Coronary artery (tissue), 2 donors: ENCODE results near the gene IFIH1.
A peak's percentile ranks its signal among the peaks of the same experiment; 100 is the strongest.

Experiments
- DNase-seq: peaks from one replicate; pipeline ENCODE4 v3.0.0-alpha.2; 2017; ENCODE audit warnings: low spot score
- H3K27ac ChIP-seq, 2 donors: fragments of 200-600 bp; sonication (generic); one replicate each; pipeline ENCODE4 v1.5.1; 2016 to 2019
- H3K4me3 ChIP-seq: fragments of 200-600 bp; sonication (generic); 2 replicates; pipeline ENCODE4 v1.5.1; 2016; ENCODE audit warnings: mild to moderate bottlenecking, moderate library complexity
- TF ChIP-seq, protein P1 (sequence below): fragments of 200-600 bp; sonication (generic); IDR thresholded peaks from one replicate; pipeline ENCODE4 v1.5.1; 2019; ENCODE audit warnings: antibody characterized with exemption

IFIH1 gene

DNA sequence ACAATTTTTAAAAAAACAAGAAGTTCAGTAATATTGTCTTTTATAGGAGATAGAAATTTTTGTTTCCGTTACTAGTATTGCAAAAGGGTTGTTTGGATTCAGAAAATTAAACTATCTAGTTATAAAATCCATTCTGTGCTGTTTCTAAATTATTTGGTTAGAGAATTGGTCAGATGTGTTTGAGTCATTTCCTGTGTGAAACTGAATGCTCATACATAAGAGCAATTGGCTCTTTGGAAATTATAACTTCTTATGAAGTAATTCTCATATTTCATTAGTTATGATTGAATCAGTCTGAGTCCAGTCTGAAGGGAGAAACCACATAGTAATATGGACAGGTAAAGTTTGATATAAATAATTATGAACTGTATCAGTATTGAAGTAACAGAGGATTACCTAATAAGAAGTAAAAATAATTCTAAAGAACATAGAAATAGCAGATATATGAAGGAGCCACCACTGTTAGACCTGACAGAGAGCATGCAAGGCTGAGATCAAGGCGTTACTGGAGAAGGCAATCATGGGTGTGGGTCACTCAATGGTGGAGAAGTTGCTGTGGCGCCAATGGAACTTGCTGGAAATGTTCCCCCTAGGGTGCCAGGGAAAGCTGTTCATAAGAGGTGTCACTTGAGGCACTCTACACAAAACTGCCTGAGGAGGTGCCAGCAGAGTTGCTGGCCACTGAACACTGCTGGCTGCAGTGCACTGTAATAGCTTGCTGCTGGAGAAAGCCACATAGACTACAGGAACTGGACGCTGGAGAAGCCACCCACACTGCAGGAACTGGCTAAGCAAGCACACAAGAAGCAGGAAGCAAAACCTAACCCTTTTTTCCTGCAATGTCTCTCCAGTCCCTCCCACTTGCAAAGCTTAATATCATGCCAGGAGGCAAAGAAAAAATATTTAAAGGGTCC, 57.2 kb downstream of the IFIH1 start:
- TF ChIP-seq, protein P1, sequence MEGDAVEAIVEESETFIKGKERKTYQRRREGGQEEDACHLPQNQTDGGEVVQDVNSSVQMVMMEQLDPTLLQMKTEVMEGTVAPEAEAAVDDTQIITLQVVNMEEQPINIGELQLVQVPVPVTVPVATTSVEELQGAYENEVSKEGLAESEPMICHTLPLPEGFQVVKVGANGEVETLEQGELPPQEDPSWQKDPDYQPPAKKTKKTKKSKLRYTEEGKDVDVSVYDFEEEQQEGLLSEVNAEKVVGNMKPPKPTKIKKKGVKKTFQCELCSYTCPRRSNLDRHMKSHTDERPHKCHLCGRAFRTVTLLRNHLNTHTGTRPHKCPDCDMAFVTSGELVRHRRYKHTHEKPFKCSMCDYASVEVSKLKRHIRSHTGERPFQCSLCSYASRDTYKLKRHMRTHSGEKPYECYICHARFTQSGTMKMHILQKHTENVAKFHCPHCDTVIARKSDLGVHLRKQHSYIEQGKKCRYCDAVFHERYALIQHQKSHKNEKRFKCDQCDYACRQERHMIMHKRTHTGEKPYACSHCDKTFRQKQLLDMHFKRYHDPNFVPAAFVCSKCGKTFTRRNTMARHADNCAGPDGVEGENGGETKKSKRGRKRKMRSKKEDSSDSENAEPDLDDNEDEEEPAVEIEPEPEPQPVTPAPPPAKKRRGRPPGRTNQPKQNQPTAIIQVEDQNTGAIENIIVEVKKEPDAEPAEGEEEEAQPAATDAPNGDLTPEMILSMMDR, result no peak
- Histone ChIP-seq H3K27ac (peak overlapping the region; percentile 57 to 76), H3K4me3 (peak overlapping the region; percentile 19)
- DNase-seq, result no peak

DNA sequence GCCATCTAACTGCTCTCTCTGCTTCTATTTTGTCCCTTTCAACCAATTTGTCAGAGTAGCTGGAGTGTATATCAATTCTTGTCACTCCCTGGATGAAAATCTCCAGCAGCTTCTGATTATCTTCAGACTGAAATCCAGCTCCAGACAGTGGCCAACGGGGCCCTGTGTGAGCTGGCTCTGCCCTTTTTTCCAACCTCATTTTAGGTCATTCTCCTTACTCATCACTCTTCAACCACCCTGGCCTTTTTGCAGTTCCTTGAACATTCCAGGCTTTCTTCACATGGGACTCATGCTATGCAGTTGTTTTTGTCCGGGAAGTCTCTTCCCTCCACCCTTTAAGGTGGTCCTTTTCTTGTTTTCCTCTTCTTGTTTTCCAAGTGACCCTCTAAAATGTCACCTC, 59.8 kb downstream of the IFIH1 start:
- TF ChIP-seq, protein P1, result no peak
- no peak for DNase-seq
- Histone ChIP-seq H3K4me3 (no peak overlapping the region), H3K27ac (no peak overlapping the region)

DNA sequence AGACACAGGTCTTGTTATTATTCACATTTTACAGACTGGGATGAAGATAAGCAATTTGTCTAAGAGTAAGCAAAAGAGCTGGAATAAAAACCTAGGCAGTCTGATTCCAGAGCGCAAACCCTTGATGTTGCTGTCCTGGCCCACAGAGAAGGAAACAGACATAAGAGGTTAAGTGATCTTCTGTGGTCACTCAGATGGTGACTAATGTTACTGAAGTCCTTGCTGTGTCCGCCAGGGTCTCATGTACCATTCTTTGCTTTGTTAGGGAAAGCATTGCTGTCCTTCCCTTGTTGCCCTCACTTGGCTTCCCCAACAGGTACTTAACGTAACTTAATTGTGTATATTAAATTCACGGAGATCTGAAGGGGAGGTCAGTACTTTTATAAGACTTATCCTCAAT, 60.3 kb downstream of the IFIH1 start:
- TF ChIP-seq, protein P1, result no peak
- DNase-seq, result no peak
- no peak overlapping the region for H3K27ac ChIP-seq
- no peak overlapping the region for H3K4me3 ChIP-seq

DNA sequence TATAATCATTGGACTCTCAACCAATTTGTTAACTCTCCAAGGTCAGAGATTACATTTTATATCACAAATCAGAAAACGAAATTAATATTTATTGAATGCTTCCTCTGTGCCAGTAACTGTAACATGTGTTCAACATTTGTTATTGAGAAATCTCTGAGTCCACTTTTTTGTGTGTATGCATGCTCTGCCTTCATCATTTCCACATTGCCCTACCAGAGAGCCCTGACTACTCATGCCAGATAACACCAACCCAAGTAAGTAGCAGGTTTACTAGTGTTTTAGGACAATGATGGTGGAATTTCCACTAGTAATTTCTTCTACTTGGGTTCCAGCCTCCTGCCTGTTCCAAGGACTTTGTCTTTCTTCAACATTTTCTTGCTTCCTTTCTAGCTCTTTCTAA, 61.1 kb downstream of the IFIH1 start:
- TF ChIP-seq, protein P1, result no peak
- no peak overlapping the region for H3K4me3 ChIP-seq
- no peak for DNase-seq
- no peak overlapping the region for H3K27ac ChIP-seq

DNA sequence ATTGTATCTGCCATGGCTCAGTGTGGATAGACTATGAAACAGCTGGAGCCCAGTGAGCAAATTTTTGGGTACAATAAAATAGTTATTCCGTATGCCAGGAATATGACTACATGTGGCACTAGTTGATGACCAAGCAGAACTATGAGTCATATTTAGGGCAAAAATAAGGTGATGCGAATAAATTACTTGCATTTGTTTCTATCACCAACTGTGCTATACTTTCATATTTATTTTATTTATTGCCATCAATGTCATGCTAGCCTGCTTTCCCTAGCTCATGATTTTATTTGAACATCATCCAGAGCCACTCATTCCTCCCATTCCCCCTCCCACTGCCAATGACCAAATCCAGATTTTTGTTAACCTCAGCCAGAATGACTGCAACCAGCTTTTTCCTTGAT, 61.9 kb downstream of the IFIH1 start:
- Histone ChIP-seq H3K27ac (peak overlapping the region in 1 of 2 donors; percentile 49), H3K4me3 (no peak overlapping the region)
- TF ChIP-seq, protein P1, result no peak
- no peak for DNase-seq

DNA sequence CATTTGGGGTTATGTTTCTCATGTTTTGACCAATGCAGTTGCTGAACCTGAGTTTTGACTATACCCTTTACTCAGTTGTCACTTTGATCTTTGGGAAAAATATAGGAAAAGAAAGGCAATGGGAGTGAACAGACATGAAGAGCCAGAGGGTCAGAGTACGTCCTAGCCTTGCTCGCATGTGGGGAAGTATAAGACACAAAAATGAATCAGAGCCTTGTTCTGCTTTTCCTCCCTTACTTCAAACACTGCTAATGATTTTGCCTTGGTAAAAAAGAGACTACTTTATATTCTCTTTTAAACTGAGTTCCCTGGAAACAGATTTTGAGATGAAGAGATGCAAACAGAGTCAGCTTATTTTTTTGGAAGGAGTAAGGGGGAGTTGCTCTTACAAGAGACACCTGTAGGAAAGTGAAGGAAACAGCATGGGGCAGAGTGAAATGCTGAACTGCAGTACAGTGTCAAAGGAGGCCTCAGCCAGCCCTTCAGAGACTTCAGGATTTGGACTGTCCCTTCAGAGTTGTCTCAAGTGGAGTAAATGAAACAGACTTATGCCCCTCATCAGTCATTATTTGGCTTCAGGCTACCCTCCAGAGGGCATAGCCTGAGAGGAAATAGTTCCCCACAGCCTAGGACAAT, 64.1 kb downstream of the IFIH1 start:
- no peak for DNase-seq
- H3K27ac ChIP-seq, result no peak overlapping the region
- TF ChIP-seq, protein P1, result no peak
- H3K4me3 ChIP-seq, result no peak overlapping the region

DNA sequence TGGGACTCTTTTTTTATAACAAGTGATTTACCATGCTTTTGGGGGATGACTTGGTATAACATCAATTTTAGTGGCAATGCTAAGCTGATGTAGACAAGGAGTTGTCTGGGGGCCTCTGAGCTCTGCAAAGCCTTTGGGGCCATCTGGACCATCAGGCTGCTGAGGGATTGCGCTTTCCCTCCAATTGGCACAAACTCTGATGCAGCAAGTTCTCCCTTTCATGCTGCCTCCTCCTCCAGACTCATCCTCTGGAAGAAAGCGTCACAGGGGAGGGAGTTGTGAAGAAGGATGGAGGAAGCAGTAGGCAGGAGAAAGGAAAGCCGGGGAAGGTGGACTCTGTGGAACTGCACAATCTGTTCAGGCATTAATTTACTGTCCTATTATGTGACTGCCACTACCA, 65.0 kb downstream of the IFIH1 start:
- no peak overlapping the region for H3K27ac ChIP-seq
- TF ChIP-seq, protein P1, result no peak
- DNase-seq, result no peak

More for the DNA sequence above, 65.0 kb downstream of the IFIH1 start:
- no peak overlapping the region for H3K4me3 ChIP-seq
